H9 (cell line): ENCODE results near the gene CAMKK1. TPM values are rescaled to one million over a fixed set of nuclear protein-coding genes. Genes with fewer than 3 reads are reported as not detected.

Experiments
- DNase-seq: peaks from one replicate; pipeline ENCODE4 v3.0.0-alpha.2; 2017
- H2AFZ ChIP-seq: one replicate; pipeline ENCODE4 v1.6.1; 2013; ENCODE audit warnings: mild to moderate bottlenecking, low read length, control low read depth, moderate library complexity
- H2AK5ac ChIP-seq: 2 replicates; pipeline ENCODE4 v1.6.1; 2013; ENCODE audit warnings: low read length, control low read depth, mixed read lengths; ENCODE audit not compliant: insufficient read length
- H2BK120ac ChIP-seq: one replicate; pipeline ENCODE4 v1.6.1; 2013; ENCODE audit warnings: low read depth, mild to moderate bottlenecking, low read length, control low read depth, inconsistent platforms; ENCODE audit not compliant: poor library complexity, severe bottlenecking
- H2BK12ac ChIP-seq: 2 replicates; pipeline ENCODE4 v1.6.1; 2013; ENCODE audit warnings: low read length, control low read depth, mixed read lengths, low read depth; ENCODE audit not compliant: insufficient read length
- H2BK15ac ChIP-seq: 2 replicates; pipeline ENCODE4 v1.6.1; 2013; ENCODE audit warnings: low read depth, low read length, control low read depth
- H2BK20ac ChIP-seq: one replicate; pipeline ENCODE4 v1.6.1; 2013; ENCODE audit warnings: low read depth, mild to moderate bottlenecking, low read length, control low read depth, inconsistent platforms; ENCODE audit not compliant: poor library complexity, severe bottlenecking
- H2BK5ac ChIP-seq: 2 replicates; pipeline ENCODE4 v1.6.1; 2013; ENCODE audit warnings: low read length, control low read depth, mixed read lengths; ENCODE audit not compliant: insufficient read length
- H3K14ac ChIP-seq: 2 replicates; pipeline ENCODE4 v1.6.1; 2013; ENCODE audit warnings: low read length, control low read depth; ENCODE audit not compliant: insufficient read depth
- H3K18ac ChIP-seq: 2 replicates; pipeline ENCODE4 v1.6.1; 2013; ENCODE audit warnings: low read depth, mild to moderate bottlenecking, mixed read lengths, low read length, control low read depth; ENCODE audit not compliant: insufficient read length
- H3K23ac ChIP-seq: 2 replicates; pipeline ENCODE4 v1.6.1; 2013; ENCODE audit warnings: low read length, control low read depth, mixed read lengths, low read depth; ENCODE audit not compliant: insufficient read length
- H3K23me2 ChIP-seq: 2 replicates; pipeline ENCODE4 v1.6.1; 2013; ENCODE audit warnings: low read depth, mild to moderate bottlenecking, mixed read lengths, low read length, control low read depth; ENCODE audit not compliant: insufficient read length, poor library complexity, severe bottlenecking
- H3K27ac ChIP-seq: 2 replicates; pipeline ENCODE4 v1.5.1; 2013; ENCODE audit warnings: low read length, control low read depth, mixed read lengths, low read depth; ENCODE audit not compliant: insufficient read length
- H3K27me3 ChIP-seq: 2 replicates; pipeline ENCODE4 v1.6.1; 2013; ENCODE audit warnings: low read length, control low read depth, inconsistent platforms; ENCODE audit not compliant: insufficient read depth
- H3K4ac ChIP-seq: 2 replicates; pipeline ENCODE4 v1.6.1; 2013; ENCODE audit warnings: low read depth, mild to moderate bottlenecking, control low read depth, inconsistent platforms, low read length, moderate library complexity
- H3K4me1 ChIP-seq: 2 replicates; pipeline ENCODE4 v1.6.1; 2013; ENCODE audit warnings: low read length, control low read depth, inconsistent platforms; ENCODE audit not compliant: insufficient read depth
- H3K4me2 ChIP-seq: 2 replicates; pipeline ENCODE4 v1.6.1; 2013; ENCODE audit warnings: low read length, control low read depth, mixed read lengths; ENCODE audit not compliant: insufficient read length, insufficient read depth
- H3K56ac ChIP-seq: 2 replicates; pipeline ENCODE4 v1.6.1; 2013; ENCODE audit warnings: low read depth, mild to moderate bottlenecking, mixed read lengths, low read length, control low read depth; ENCODE audit not compliant: insufficient read length
- H3K79me1 ChIP-seq: 2 replicates; pipeline ENCODE4 v1.6.1; 2013; ENCODE audit warnings: low read depth, mild to moderate bottlenecking, moderate library complexity, low read length, control low read depth, inconsistent platforms; ENCODE audit not compliant: insufficient read depth, poor library complexity, severe bottlenecking
- H3K79me2 ChIP-seq: 2 replicates; pipeline ENCODE4 v1.6.1; 2013; ENCODE audit warnings: low read length, control low read depth, inconsistent platforms; ENCODE audit not compliant: insufficient read depth
- H3K9ac ChIP-seq: 2 replicates; pipeline ENCODE4 v1.6.1; 2013; ENCODE audit warnings: low read length, control low read depth, mixed read lengths; ENCODE audit not compliant: insufficient read length; ENCODE audit errors: extremely low read depth
- H3K9me3 ChIP-seq: one replicate; pipeline ENCODE4 v1.6.1; 2013; ENCODE audit warnings: low read depth, low read length, inconsistent platforms; ENCODE audit not compliant: control insufficient read depth
- H3T11ph ChIP-seq: one replicate; pipeline ENCODE4 v1.6.1; 2013; ENCODE audit warnings: mild to moderate bottlenecking, low read length, control low read depth, inconsistent platforms
- H4K20me1 ChIP-seq: one replicate; pipeline ENCODE4 v1.6.1; 2013; ENCODE audit not compliant: control insufficient read depth, insufficient read length, insufficient read depth
- H4K5ac ChIP-seq: 2 replicates; pipeline ENCODE4 v1.6.1; 2013; ENCODE audit warnings: low read depth, mild to moderate bottlenecking, mixed read lengths, low read length, control low read depth; ENCODE audit not compliant: insufficient read length
- H4K8ac ChIP-seq: replicated peaks from 2 replicates; pipeline ENCODE4 v1.6.1; 2013; ENCODE audit warnings: low read length, control low read depth, mixed read lengths, low read depth; ENCODE audit not compliant: insufficient read length
- H4K91ac ChIP-seq: 2 replicates; pipeline ENCODE4 v1.6.1; 2013; ENCODE audit warnings: low read depth, mild to moderate bottlenecking, moderate library complexity, mixed read lengths, low read length, control low read depth; ENCODE audit not compliant: insufficient read length
- H3K27ac Mint-ChIP-seq, 3 experiments: 2 replicates in 2 of 3; 3 replicates in 1 of 3; pipeline ENCODE4 v1.8.0; 2020 to 2021; ENCODE audit warnings: mixed read lengths in 3 of 3, mild to moderate bottlenecking in 1 of 3, moderate library complexity in 1 of 3
- H3K27me3 Mint-ChIP-seq: 2 replicates; pipeline ENCODE4 v1.8.0; 2021; ENCODE audit warnings: low read depth, mild to moderate bottlenecking, moderate library complexity, mixed read lengths
- H3K36me3 Mint-ChIP-seq, 3 experiments: 2 replicates in 2 of 3; 3 replicates in 1 of 3; pipeline ENCODE4 v1.8.0; 2020 to 2021; ENCODE audit warnings: low read depth in 3 of 3, mixed read lengths in 3 of 3; ENCODE audit not compliant: insufficient read depth in 1 of 3
- H3K4me1 Mint-ChIP-seq, 2 experiments: 2 replicates each; pipeline ENCODE4 v1.8.0; 2020; ENCODE audit warnings: mixed read lengths in 2 of 2
- H3K4me3 Mint-ChIP-seq, 2 experiments: 2 replicates in 1 of 2; 3 replicates in 1 of 2; pipeline ENCODE4 v1.8.0; 2020 to 2021; ENCODE audit warnings: mild to moderate bottlenecking in 2 of 2, mixed read lengths in 2 of 2, moderate library complexity in 1 of 2
- H3K9me3 Mint-ChIP-seq, 2 experiments: 2 replicates in 1 of 2; 3 replicates in 1 of 2; pipeline ENCODE4 v1.8.0; 2020; ENCODE audit warnings: mild to moderate bottlenecking in 2 of 2, mixed read lengths in 2 of 2, moderate library complexity in 1 of 2
- WGBS: extraction: QIAGEN DNeasy Blood & Tissue Kit; methylation state at CpG from one replicate; pipeline ENCODE4 v1.1.7; 2013; ENCODE audit warnings: missing lambda C conversion rate, low lambda C conversion rate, mixed read lengths; ENCODE audit not compliant: insufficient read length; ENCODE audit errors: extremely low coverage; 5-methylcytosine and 5-hydroxymethylcytosine counted together
- total RNA-seq: library from RNA; stranded (reverse); gene quantifications from 2 replicates; pipeline ENCODE4 v1.2.1, GENCODE V29; 2021
- TF ChIP-seq, protein P1 (sequence below): fragments of 200-600 bp; sonication (generic); conservative IDR thresholded peaks from 3 replicates; pipeline ENCODE4 v1.8.0; 2021; ENCODE audit warnings: antibody characterized with exemption, mild to moderate bottlenecking

The CAMKK1 gene
- total RNA-seq, 1 experiment from 2014 or later, result 6.7 TPM

DNA sequence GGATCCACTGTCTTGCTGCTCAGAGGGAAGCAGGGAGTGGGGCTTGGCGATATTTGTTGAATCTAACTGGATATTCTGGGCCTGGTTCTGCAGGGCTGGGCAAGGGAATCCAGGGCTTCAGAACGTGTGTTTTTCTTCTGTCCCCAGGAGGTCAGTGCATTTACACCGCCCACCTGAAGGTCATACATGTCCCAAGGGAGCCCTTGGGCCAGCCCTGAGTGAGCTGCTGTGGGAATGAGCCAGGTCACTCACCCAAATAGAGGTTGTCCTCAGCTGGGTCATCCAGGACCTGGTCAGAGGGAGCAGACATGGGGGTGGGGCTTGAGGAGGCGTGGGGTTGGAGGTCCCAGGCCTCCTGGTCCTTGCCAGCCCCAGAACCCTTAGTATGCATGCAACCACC, 10.6 kb downstream of the CAMKK1 start:
- no peak overlapping the region for H2AFZ ChIP-seq

More for the DNA sequence above, 10.6 kb downstream of the CAMKK1 start:
- Histone ChIP-seq H3K4ac (no peak overlapping the region), H3K18ac (no peak overlapping the region), H3K9ac (no peak overlapping the region), H3K56ac (no peak overlapping the region), H3K23ac (no peak overlapping the region), H4K8ac (no peak overlapping the region), H3T11ph (no peak overlapping the region), H2AK5ac (no peak overlapping the region), H2BK5ac (no peak overlapping the region), H3K4me2 (no peak overlapping the region), H3K14ac (no peak overlapping the region), H3K79me1 (no peaks in the 10 kb centered on the region), H3K9me3 (no peaks in the 10 kb centered on the region), H3K4me1 (no peaks in the 10 kb centered on the region), H3K27ac (no peak overlapping the region), H3K79me2 (no peaks in the 10 kb centered on the region), H4K5ac (no peak overlapping the region), H2BK120ac (no peak overlapping the region), H2BK15ac (no peak overlapping the region), H2BK20ac (no peak overlapping the region), H4K91ac (no peak overlapping the region), H4K20me1 (no peaks in the 10 kb centered on the region), H3K23me2 (no peaks in the 10 kb centered on the region), H3K27me3 (no peaks in the 10 kb centered on the region), H2BK12ac (no peak overlapping the region)
- 0 out of 2 replicates have a peak, but pooled peaks cover 2% of the 10 kb centered on the region for H3K27me3 Mint-ChIP-seq
- TF ChIP-seq, protein P1, sequence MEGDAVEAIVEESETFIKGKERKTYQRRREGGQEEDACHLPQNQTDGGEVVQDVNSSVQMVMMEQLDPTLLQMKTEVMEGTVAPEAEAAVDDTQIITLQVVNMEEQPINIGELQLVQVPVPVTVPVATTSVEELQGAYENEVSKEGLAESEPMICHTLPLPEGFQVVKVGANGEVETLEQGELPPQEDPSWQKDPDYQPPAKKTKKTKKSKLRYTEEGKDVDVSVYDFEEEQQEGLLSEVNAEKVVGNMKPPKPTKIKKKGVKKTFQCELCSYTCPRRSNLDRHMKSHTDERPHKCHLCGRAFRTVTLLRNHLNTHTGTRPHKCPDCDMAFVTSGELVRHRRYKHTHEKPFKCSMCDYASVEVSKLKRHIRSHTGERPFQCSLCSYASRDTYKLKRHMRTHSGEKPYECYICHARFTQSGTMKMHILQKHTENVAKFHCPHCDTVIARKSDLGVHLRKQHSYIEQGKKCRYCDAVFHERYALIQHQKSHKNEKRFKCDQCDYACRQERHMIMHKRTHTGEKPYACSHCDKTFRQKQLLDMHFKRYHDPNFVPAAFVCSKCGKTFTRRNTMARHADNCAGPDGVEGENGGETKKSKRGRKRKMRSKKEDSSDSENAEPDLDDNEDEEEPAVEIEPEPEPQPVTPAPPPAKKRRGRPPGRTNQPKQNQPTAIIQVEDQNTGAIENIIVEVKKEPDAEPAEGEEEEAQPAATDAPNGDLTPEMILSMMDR, result no peak
- H3K4me1 Mint-ChIP-seq, result peaks cover 6 to 19% of the 10 kb centered on the region in 2 experiments; a peak in 3 of 4 replicates
- DNase-seq, result no peak
- peaks cover 0 to 8% (median 1%) of the 10 kb centered on the region in 3 experiments; a peak in 5 of 7 replicates for H3K36me3 Mint-ChIP-seq
- no CpG with 5 or more reads among the region's 4 CpGs for WGBS
- H3K9me3 Mint-ChIP-seq, result no peaks in the 10 kb centered on the region
- peak overlapping the region in 1 of 3 experiments; percentile 40; a peak in 1 of 7 replicates for H3K27ac Mint-ChIP-seq
- no peak overlapping the region for H3K4me3 Mint-ChIP-seq
